GM15510 (cell line): ENCODE measurements around the gene TRPC1.

Experiments
- POLR2A ChIP-seq: IDR thresholded peaks from 3 replicates; pipeline ENCODE4 v1.6.1; 2011; ENCODE audit warnings: borderline replicate concordance; ENCODE audit not compliant: insufficient read length; ENCODE audit errors: extremely low read depth

The TRPC1 gene

GRCh38 chr3:142723968-142724681 is at the start of gene TRPC1:
Gene TRPC1, plus strand, starts transcription at chr3:142724034. Its CDS starts 526 bp downstream, at chr3:142724560.
- TF ChIP-seq POLR2A = peak; percentile 49

- TF ChIP-seq POLR2A = no peak
These were observed 47.7 kb upstream of the TRPC1 start for GRCh38 chr3:142676151-142676550.

- TF ChIP-seq POLR2A = no peak
These were observed 43.1 kb upstream of the TRPC1 start for GRCh38 chr3:142680710-142681109.

GRCh38 chr3:142690613-142691012 is 33.2 kb upstream of the TRPC1 start:
- no peak for TF ChIP-seq POLR2A

- no peak for TF ChIP-seq POLR2A
These were observed 32.3 kb upstream of the TRPC1 start for GRCh38 chr3:142691527-142691926.

- no peak for TF ChIP-seq POLR2A
These were observed 30.5 kb upstream of the TRPC1 start for GRCh38 chr3:142693136-142693853.

GRCh38 chr3:142694225-142694624 is 29.6 kb upstream of the TRPC1 start:
- TF ChIP-seq POLR2A = no peak

GRCh38 chr3:142705198-142705597 is 18.6 kb upstream of the TRPC1 start:
- TF ChIP-seq POLR2A = no peak

GRCh38 chr3:142706321-142707127 is 17.3 kb upstream of the TRPC1 start:
- TF ChIP-seq POLR2A = no peak

GRCh38 chr3:142709207-142709606 is 14.6 kb upstream of the TRPC1 start:
- TF ChIP-seq POLR2A = no peak

GRCh38 chr3:142716102-142716501 is 7.7 kb upstream of the TRPC1 start:
- no peak for TF ChIP-seq POLR2A

- no peak for TF ChIP-seq POLR2A
These were observed 218 bp upstream of the TRPC1 start for GRCh38 chr3:142723665-142723967.

- TF ChIP-seq POLR2A = no peak
These were observed 985 bp downstream of the TRPC1 start for GRCh38 chr3:142724682-142725356.

- TF ChIP-seq POLR2A = no peak
These were observed 1.5 kb downstream of the TRPC1 start for GRCh38 chr3:142725357-142725739.

GRCh38 chr3:142726017-142726416 is 2.2 kb downstream of the TRPC1 start:
- no peak for TF ChIP-seq POLR2A
